Heart left ventricle (tissue), 13 donors: ENCODE results near the gene BTRC.

Source experiments
- CTCF ChIP-seq, 12 donors: fragments of 200-600 bp; sonication (generic) in 4 of 12; IDR thresholded peaks; one replicate each; pipeline versions ENCODE4 v1.5.0 to v1.8.0; 2018 to 2022; ENCODE audit warnings: antibody characterized with exemption in 12 of 12, mild to moderate bottlenecking in 5 of 12
- POLR2A ChIP-seq, 2 donors: fragments of 450-650 bp; IDR thresholded peaks; one replicate each; pipeline ENCODE4 v1.6.1; 2017; ENCODE audit warnings: antibody characterized with exemption in 2 of 2, mild to moderate bottlenecking in 2 of 2, moderate library complexity in 2 of 2
- donor health status: ischemic (EF 13 %, LVEDD 7.1; RV severe dilation, severe dysfunction).
- donor health status: DM: no; HTN: yes; CAD: no.
- donor health status: DM: no; HTN: no; CAD: no.
- donor health status: ischemic (EF 25% LVEDD 6.9; RV normal size, moderate dysfunction).
- donor health status: ischemic (EF 25% LVEDD 5.7; RV mildly dilated, moderate dysfunction).
- donor health status: ischemic (EF 35%, LVEDD 5.7; RV mildly dilated, moderate dysfunction).
- donor health status: nonischemic (EF 11% LVEDD 7.7; RV severe dilation, severe dysfunction).
- donor health status: DM: yes; HTN: yes; CAD: no.
- donor health status: PGD.
- donor health status: ischemic (EF 29% LVEDD 5.4; RV normal size, mild dysfunction).
- donor health status: nonischemic (EF 23%, LVEDD 6.1; RV moderate dilation, normal function).

DNA sequence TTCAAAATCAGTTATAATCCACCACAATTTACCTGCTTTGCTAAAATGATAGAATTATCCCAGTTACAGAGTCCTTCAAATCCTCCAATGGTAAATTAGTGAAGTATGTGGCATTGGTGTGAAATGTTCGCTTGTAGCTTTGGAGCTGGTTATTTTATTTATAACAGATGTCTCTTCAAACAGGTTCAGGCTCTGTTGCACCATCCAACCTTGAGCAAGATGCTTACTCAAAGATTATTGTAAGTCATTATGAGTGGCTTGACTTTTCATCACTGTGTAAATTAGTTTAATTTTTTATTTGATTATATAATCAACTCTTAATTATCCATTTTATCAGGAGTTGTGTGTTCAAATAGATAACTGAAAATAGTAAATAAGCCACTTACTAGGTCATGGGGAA lies 99.4 kb downstream of the BTRC start:
- TF ChIP-seq CTCF (IDR thresholded peaks at IDR 0.05) (no peak), POLR2A (IDR thresholded peaks at IDR 0.05) (no peak)
